IPS-18a (cell line): Measurements from ENCODE around the gene ZNHIT2.
A peak's percentile ranks its signal among the peaks of the same experiment; 100 is the strongest.

Experiments used
- H3K27ac ChIP-seq: one replicate; pipeline ENCODE4 v1.5.1; 2013; ENCODE audit warnings: low read length
- H3K27me3 ChIP-seq: one replicate; pipeline ENCODE4 v1.6.1; 2013; ENCODE audit warnings: mild to moderate bottlenecking, low read length; ENCODE audit not compliant: control insufficient read depth, insufficient read depth
- H3K36me3 ChIP-seq: one replicate; pipeline ENCODE4 v1.6.1; 2013; ENCODE audit warnings: low read depth, low read length; ENCODE audit not compliant: control insufficient read depth
- H3K4me1 ChIP-seq: one replicate; pipeline ENCODE4 v1.6.1; 2013; ENCODE audit warnings: low read depth, low read length; ENCODE audit not compliant: control insufficient read depth
- H3K4me3 ChIP-seq: one replicate; pipeline ENCODE4 v1.5.1; 2013; ENCODE audit warnings: low read length
- H3K9ac ChIP-seq: one replicate; pipeline ENCODE4 v1.6.1; 2013; ENCODE audit warnings: mild to moderate bottlenecking, low read length, moderate library complexity
- H3K9me3 ChIP-seq: one replicate; pipeline ENCODE4 v1.6.1; 2013; ENCODE audit warnings: low read depth, low read length; ENCODE audit not compliant: control insufficient read depth

The ZNHIT2 gene

GRCh38 chr11:65117206-65118096 is at the start of gene ZNHIT2:
Gene ZNHIT2 (minus strand): TSS chr11:65117701. CDS start chr11:65117653, 48 bp downstream.
- H3K36me3 ChIP-seq, result peaks cover 24% of the 10 kb centered on the region
- H3K9me3 ChIP-seq, result no peaks in the 10 kb centered on the region
- H3K4me3 ChIP-seq, result peak within 1 kb of the TSS; percentile 84
- H3K4me1 ChIP-seq, result peaks cover 11% of the 10 kb centered on the region
- H3K27ac ChIP-seq, result peak within 1 kb of the TSS; percentile 89
- H3K9ac ChIP-seq, result peak within 1 kb of the TSS; percentile 86
- no peaks in the 10 kb centered on the region for H3K27me3 ChIP-seq

GRCh38 chr11:65166893-65167292 is 49.4 kb upstream of the ZNHIT2 start:
- H3K4me3 ChIP-seq, result no peak overlapping the region
- no peaks in the 10 kb centered on the region for H3K4me1 ChIP-seq
- H3K36me3 ChIP-seq, result no peaks in the 10 kb centered on the region
- no peak overlapping the region for H3K27ac ChIP-seq
- no peaks in the 10 kb centered on the region for H3K9me3 ChIP-seq
- no peaks in the 10 kb centered on the region for H3K27me3 ChIP-seq
- H3K9ac ChIP-seq, result no peak overlapping the region

- Histone ChIP-seq H3K36me3 (no peaks in the 10 kb centered on the region), H3K9me3 (no peaks in the 10 kb centered on the region), H3K4me3 (no peak overlapping the region), H3K9ac (no peak overlapping the region), H3K4me1 (no peaks in the 10 kb centered on the region), H3K27me3 (no peaks in the 10 kb centered on the region), H3K27ac (no peak overlapping the region)
Observed at GRCh38 chr11:65165410-65166317, 48.2 kb upstream of the ZNHIT2 start.

- Histone ChIP-seq H3K4me3 (no peak overlapping the region), H3K27me3 (no peaks in the 10 kb centered on the region), H3K9me3 (no peaks in the 10 kb centered on the region), H3K4me1 (no peaks in the 10 kb centered on the region), H3K9ac (no peak overlapping the region), H3K27ac (no peak overlapping the region), H3K36me3 (no peaks in the 10 kb centered on the region)
Observed at GRCh38 chr11:65163684-65164083, 46.2 kb upstream of the ZNHIT2 start.

GRCh38 chr11:65160643-65161042 is 43.1 kb upstream of the ZNHIT2 start:
- Histone ChIP-seq H3K36me3 (no peaks in the 10 kb centered on the region), H3K4me3 (no peak overlapping the region), H3K4me1 (no peaks in the 10 kb centered on the region), H3K27me3 (no peaks in the 10 kb centered on the region), H3K27ac (no peak overlapping the region), H3K9me3 (no peaks in the 10 kb centered on the region), H3K9ac (no peak overlapping the region)

- Histone ChIP-seq H3K9ac (no peak overlapping the region), H3K27me3 (no peaks in the 10 kb centered on the region), H3K4me1 (no peaks in the 10 kb centered on the region), H3K27ac (no peak overlapping the region), H3K4me3 (no peak overlapping the region), H3K36me3 (no peaks in the 10 kb centered on the region), H3K9me3 (no peaks in the 10 kb centered on the region)
Observed at GRCh38 chr11:65159012-65159411, 41.5 kb upstream of the ZNHIT2 start.

GRCh38 chr11:65157336-65157735 is 39.8 kb upstream of the ZNHIT2 start:
- Histone ChIP-seq H3K27ac (no peak overlapping the region), H3K4me1 (no peaks in the 10 kb centered on the region), H3K36me3 (no peaks in the 10 kb centered on the region), H3K9ac (no peak overlapping the region), H3K4me3 (no peak overlapping the region), H3K27me3 (no peaks in the 10 kb centered on the region), H3K9me3 (no peaks in the 10 kb centered on the region)

GRCh38 chr11:65156926-65157325 is 39.4 kb upstream of the ZNHIT2 start:
- Histone ChIP-seq H3K9me3 (no peaks in the 10 kb centered on the region), H3K4me3 (no peak overlapping the region), H3K9ac (no peak overlapping the region), H3K27ac (no peak overlapping the region), H3K36me3 (no peaks in the 10 kb centered on the region), H3K4me1 (no peaks in the 10 kb centered on the region), H3K27me3 (peaks cover 4% of the 10 kb centered on the region)

GRCh38 chr11:65156256-65156655 is 38.8 kb upstream of the ZNHIT2 start:
- H3K4me1 ChIP-seq, result no peaks in the 10 kb centered on the region
- H3K9ac ChIP-seq, result no peak overlapping the region

GRCh38 chr11:65152122-65152521 is 34.6 kb upstream of the ZNHIT2 start:
- Histone ChIP-seq H3K27me3 (peaks cover 4% of the 10 kb centered on the region), H3K4me1 (no peaks in the 10 kb centered on the region), H3K4me3 (no peak overlapping the region), H3K9ac (no peak overlapping the region), H3K9me3 (no peaks in the 10 kb centered on the region), H3K27ac (no peak overlapping the region), H3K36me3 (no peaks in the 10 kb centered on the region)

More at GRCh38 chr11:65156256-65156655, 38.8 kb upstream of the ZNHIT2 start:
- H3K27me3 ChIP-seq, result peaks cover 4% of the 10 kb centered on the region
- no peak overlapping the region for H3K4me3 ChIP-seq
- H3K36me3 ChIP-seq, result no peaks in the 10 kb centered on the region
- no peak overlapping the region for H3K27ac ChIP-seq
- H3K9me3 ChIP-seq, result no peaks in the 10 kb centered on the region

GRCh38 chr11:65151331-65151899 is 33.9 kb upstream of the ZNHIT2 start:
- Histone ChIP-seq H3K4me3 (no peak overlapping the region), H3K9ac (no peak overlapping the region), H3K27me3 (peaks cover 4% of the 10 kb centered on the region), H3K4me1 (no peaks in the 10 kb centered on the region), H3K9me3 (no peaks in the 10 kb centered on the region), H3K36me3 (no peaks in the 10 kb centered on the region), H3K27ac (no peak overlapping the region)
